Peyer's patch (tissue), 4 donors: ENCODE results near the gene AKR7A3.

ENCODE experiments used
- CTCF ChIP-seq, 6 experiments: fragments of 450-650 bp in 4 of 6; fragments of 200-600 bp in 2 of 6; sonication (generic) in 1 of 6; IDR thresholded peaks; one replicate each; pipeline ENCODE4 v1.5.1; 2017 to 2019; ENCODE audit warnings: antibody characterized with exemption in 6 of 6, mild to moderate bottlenecking in 3 of 6, moderate library complexity in 1 of 6
- POLR2A ChIP-seq, 2 donors: fragments of 450-650 bp; IDR thresholded peaks; one replicate each; pipeline ENCODE4 v1.5.1; 2017; ENCODE audit warnings: antibody characterized with exemption in 2 of 2, mild to moderate bottlenecking in 2 of 2, moderate library complexity in 2 of 2

- no peak for TF ChIP-seq CTCF (IDR thresholded peaks at IDR 0.05)
- no peak for TF ChIP-seq POLR2A (IDR thresholded peaks at IDR 0.05)
These were observed 20.1 kb downstream of the AKR7A3 start for GRCh38 chr1:19268445-19268844.
